Stimulated activated CD4-positive, alpha-beta T cell treated with anti-CD3 and anti-CD28 coated beads, Interleukin-4, amount 100 ng/mL, for 48 hours (primary cell): ENCODE data around the gene SETD1B.
"Not testable (repeated sequence)": the region's sequence is repeated elsewhere in the genome, so short reads cannot be mapped to it uniquely, and the experiment has no call there.

ENCODE experiments used
- DNase-seq, 2 donors: peaks; one replicate each; pipeline ENCODE4 v3.0.0-alpha.2; 2020; ENCODE audit warnings: low read depth in 2 of 2

SETD1B gene

GRCh38 chr12:121780429-121780828 lies 23.4 kb upstream of the SETD1B start:
- no peak for DNase-seq

- no peak for DNase-seq
Measured at GRCh38 chr12:121781484-121781997, 22.3 kb upstream of the SETD1B start.

DNA sequence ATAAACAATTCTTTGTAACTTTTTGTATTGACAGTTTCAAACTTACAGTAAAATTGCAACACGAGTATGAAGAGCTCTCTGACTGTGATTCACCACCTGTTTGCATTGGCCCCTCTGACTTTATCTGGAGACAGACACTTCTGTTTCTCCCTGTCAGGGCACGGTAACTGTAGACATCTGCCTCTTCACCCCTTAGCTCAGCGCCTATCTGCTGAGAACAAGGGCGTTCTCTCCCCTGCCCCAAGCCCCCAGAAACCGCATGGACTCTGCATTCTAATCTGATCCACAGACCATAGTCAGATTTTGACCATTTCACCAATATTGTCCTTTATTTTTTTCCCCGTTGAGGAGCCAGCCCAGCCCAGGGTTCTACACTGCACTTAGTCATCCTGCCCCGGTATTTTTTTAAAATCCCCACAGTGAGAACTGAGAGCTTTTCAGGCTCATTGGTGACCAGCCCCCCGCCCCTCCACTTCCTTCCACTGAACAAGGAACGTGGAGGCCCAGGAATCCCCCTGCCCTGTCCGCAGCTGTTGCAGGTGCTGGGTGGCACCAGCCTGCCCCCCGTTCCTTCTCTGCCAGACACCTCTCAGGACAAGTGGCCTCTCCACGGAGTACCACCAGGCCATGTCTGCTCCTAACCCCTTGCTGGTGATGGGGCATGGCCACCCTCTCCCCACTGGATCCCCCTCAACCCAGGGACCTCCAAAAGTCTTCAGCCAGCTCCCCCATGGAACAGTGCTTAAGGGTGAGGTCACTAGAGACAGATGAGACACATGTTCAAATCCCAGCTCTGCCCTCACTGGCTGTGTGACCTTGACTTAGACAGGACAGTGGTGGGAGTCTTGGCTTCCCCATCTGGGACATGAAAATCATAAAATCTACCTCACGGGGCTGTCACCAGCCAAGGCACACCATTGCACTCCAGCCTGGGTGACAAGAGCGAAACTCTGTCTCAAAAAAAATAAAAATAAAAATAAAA lies 21.5 kb upstream of the SETD1B start:
- peak in 1 of 2 donors; percentile 67 for DNase-seq

DNA sequence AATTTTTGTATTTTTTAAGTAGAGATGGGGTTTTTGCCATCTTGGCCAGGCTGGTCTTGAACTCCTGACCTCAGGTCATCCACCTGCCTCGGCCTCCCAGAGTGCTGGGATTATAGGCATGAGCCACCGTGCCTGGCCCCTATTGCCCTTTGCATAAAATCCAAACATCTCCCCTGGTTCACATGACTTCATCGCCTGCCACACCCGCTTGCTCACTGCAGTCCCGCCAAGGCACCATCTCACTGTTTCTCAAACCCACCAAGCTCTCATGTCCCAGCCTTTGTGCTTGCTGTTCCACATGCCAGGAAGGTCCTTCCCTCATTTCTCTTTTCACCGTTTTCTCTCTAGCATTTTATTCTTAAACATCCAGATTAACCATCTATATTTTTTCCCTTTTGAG lies 20.0 kb upstream of the SETD1B start:
- DNase-seq = no peak

- DNase-seq = no peak
Measured at GRCh38 chr12:121784460-121784859, 19.3 kb upstream of the SETD1B start.

DNA sequence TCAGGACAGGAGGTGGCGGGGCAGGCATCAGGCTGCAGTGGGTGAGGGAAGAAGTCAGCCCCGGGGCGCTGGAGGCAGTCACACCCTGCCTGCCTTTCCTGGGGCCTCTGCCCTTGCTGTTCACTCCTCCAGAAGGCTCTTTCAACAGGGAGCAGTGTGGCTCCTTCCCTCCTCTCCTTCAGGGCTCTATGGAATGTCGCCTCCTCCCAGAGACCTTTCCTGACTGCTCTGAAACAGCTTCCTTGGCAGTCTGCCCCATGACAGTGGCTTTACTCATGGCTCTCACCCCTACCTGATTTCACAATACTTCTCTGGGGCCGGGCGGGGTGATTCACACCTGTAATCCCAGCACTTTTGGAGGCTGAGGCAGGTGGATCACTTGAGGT lies 17.4 kb upstream of the SETD1B start:
- DNase-seq = no peak

- DNase-seq = no peak
Measured at GRCh38 chr12:121787063-121788025, 16.5 kb upstream of the SETD1B start.

GRCh38 chr12:121788176-121788818 lies 15.5 kb upstream of the SETD1B start:
- DNase-seq = no peak

DNA sequence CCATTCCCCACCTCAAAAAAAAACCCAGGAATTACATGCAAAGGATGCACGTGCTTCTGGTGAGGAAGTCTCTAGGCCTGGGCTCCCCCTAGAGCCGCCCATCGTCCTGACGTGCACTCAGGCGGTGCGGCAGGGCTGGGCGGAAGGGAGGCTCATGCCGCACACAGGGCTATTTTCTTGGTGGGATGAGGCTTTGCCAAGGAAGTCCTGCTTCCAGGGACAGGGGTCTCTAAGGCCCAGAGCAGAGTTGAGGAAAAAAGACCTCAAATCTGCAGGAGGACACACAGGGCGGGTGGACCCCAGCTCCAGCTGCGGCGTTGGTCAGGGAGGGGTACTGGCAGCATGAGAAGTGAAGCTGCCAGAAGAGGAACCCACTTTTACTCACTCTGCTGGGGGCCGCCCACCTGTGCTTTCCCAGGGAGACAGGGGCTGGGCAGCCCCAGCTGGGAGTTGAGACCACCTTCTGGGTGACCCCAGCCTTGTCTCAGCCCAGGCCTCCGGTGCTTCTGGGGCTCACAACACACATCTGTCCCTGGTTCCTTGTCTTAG lies 14.5 kb upstream of the SETD1B start:
- DNase-seq = no peak

DNA sequence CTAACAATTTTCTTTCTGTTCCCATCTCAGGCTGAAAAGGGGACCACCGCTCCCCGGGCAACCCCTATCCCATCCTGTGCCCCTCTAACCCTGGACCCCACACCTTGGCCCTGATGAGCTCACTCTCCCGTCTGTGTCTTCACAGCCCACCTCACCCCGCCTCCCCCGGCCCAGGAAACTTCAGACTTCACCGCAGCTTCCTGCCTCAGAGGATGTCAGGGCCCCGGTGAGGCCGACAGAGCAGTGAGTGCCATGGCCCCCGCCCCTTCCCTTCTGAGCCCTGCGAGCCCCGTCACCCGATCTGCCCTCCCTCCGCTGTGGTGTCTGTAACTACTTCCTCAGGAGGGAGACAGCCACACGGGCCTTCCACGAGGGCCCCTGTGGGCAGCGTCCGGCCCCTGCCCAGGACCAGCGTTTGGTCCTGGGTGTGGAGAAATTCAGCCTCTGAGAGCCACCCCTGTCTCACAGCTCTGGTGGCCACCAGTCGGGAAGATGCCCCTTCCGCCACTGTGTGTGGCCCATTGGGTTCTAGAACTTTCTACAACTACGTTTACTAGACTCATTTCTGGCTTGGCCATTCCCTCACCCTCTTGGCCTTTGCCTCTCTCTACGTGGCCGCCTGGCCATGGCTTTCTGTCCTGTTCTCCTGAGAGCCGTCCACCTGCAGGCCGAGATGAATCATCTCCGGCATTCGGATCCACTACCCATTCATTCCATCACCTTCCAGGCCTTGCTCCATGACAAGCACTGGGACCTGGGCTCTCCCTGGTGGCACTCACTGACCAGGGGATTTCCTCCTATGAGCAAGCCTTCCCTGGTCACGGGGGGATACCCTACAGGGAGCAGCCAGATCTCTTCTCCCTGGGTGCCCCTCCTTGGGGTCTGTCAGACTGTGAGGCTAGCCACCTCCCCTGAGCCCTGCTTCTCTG lies 13.7 kb upstream of the SETD1B start:
- DNase-seq = peak; percentile 82 to 91

- not testable (repeated sequence) for DNase-seq
Measured at GRCh38 chr12:121790785-121791184, 13.0 kb upstream of the SETD1B start.

DNA sequence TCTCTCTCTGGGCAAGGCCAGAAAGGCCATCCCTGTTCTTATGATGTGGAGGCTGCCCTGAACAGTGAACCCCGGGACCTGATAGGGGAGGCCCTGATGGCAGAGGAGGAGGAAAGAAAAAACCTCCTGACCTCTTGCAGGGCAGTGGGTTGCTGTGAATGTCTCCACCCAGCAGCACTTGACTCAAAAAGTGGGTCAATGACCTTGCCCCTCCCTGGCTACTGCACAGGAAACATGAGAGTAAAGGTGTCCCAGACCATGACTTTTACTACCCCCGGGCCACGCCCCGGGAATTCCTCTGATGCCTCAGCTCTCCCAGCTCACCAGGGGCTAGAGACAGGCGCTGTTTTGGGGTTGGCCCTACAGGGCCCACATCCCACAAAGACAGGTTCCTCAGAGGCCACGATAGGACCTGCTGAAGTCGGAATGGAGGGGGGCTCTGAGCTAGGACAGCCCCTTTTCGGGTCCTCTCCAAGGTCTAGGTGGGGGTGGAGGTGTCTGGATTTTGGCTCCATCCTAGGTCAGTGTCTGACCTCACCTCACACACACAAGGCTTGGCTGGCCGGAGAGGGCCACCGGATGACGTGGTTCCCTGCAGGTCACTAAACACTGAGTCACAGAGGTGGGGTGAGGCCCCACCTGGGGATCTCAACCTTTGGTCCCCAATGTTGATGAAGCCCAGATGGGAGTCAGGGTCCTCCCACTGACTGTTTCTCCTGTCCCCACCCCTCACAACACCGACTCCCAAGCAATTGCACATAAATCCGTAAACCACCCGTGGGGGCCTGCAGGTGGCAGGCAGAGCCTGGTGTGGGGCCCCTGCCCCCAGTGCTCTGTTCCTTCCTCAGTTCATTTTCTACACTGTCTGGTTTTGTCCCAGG lies 11.9 kb upstream of the SETD1B start:
- no peak for DNase-seq

DNA sequence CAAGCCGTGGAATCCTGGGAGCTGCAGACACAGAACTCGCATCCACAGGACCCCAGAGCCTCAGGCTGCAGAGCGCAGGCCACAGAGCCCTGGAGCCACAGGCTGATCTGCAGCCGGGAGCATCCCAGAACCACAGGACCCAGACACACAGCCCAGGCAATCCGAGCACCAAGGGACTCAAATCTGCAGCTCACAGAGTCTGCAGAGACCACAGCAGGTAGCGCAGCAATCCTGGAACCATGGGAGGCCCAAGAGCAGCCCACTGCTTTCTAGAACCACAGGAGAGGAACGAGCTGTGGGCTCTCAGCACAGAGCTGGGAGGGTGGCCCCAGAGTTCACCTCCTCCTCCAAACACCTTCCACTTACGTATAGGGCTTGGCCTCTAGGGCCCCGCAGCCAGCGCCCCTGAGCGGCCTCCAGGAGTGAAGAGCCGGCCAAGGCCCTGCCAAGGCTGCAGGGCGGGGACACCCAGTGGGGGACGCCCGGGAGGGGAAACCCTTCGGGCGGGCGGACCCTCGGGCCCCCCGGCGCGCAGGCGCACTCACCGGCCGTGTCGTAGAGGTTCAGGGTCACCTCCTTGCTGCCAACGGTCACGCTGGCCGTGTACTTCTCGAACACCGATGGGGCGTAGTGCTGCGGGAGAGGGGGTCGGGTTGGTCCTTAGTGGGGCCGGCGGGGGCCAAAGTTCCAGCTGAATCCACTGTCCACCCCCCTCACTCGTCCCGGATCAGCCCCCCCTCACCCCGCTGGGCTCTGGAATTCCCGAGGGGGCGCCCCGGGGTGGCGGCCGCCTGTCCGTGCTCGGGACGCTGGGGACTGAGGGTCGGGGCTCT lies 11.0 kb upstream of the SETD1B start:
- DNase-seq = no peak

DNA sequence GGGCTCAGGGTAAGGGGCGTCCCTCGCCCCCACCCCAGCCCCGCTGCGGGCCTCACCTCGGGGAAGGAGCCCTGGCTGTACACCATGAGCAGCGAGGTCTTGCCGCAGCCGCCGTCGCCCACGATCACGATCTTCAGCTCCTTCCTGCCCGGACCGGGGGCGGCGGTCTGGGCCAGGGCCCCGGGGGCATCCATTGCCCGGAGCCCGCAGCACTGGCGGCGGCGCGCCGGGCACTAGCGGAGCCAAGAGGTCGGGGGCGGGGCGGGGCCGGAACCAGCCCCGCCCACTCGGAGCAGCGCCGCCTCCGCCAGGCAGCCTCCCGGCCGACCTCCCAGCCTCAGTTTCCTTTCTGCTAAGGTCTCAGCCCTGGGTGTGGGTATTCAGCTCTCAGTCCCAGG lies 10.4 kb upstream of the SETD1B start, which contains the start of gene RHOF:
RHOF (minus strand) TSS at position 249 of the 398 bp plus-strand sequence; CDS start at position 194, 55 bp downstream.
- DNase-seq = peak in 1 of 2 donors; percentile 66

DNA sequence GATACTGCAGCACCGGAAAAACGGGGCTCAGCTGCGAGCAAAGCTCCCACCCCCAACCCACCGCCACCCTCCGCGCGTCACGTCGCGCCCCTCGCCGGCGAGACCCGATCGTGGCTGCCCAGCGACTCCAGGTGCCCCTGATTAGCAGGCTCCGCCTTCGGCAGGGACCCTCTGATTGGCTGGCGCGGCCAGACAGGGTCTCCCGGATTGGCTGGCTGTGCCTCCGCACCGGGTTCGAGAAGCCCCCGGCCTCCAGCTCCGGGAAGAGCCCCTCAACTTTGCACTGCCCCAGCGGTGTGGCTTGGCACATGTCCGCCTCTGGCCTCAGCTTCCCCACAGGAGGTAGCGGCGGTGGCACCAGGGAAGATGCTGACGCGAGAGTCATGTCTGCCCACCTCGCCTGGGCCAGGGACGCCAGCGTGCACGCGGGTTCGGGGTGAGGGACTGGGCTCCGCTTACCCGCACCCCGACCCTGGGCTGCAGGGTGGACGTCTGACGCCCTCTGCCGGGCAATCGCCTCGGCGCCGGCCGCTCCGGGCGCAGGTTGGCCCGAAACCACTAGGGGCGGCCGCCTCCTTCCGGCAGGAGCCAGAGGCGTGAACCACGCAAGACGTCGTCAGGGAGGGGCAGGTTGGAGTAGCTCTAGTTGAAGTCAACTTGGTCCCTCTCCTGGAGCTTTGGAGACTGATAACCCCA lies 9.8 kb upstream of the SETD1B start:
- DNase-seq = peak; percentile 94

GRCh38 chr12:121794534-121795033 lies 9.2 kb upstream of the SETD1B start:
- no peak for DNase-seq
